A549 (cell line): Measurements from ENCODE around the gene SAMM50.

Experiments
- BHLHE40 ChIP-seq: IDR thresholded peaks from 2 replicates; pipeline ENCODE4 v1.6.1; 2012; ENCODE audit warnings: low read depth, low read length, inconsistent platforms
- CBX2 ChIP-seq: fragments of 200-600 bp; sonication (generic); IDR thresholded peaks from 2 replicates; pipeline ENCODE4 v1.6.1; 2016; ENCODE audit warnings: low read depth, mild to moderate bottlenecking, borderline replicate concordance
- CTCF ChIP-seq: fragments of >200 bp; sonication (Bioruptor Twin); formaldehyde crosslinking; IDR thresholded peaks from 3 replicates; pipeline ENCODE4 v1.5.1; 2016
- EP300 ChIP-seq, 2 experiments: fragments of >200 bp; sonication (Bioruptor Twin); formaldehyde crosslinking; IDR thresholded peaks; 2 replicates in 1 of 2; 3 replicates in 1 of 2; pipeline ENCODE4 v1.6.1; 2016 to 2017
- GATA3 ChIP-seq: IDR thresholded peaks from 2 replicates; pipeline ENCODE4 v1.6.1; 2012; ENCODE audit warnings: borderline replicate concordance
- HOXB5 ChIP-seq: fragments of 250-450 bp; sonication (Bioruptor Pico); IDR thresholded peaks from 2 replicates; pipeline ENCODE4 v1.5.0; 2020; ENCODE audit warnings: mild to moderate bottlenecking, moderate library complexity
- PHF8 ChIP-seq: fragments of 200-600 bp; sonication (generic); IDR thresholded peaks from 2 replicates; pipeline ENCODE4 v1.6.1; 2016; ENCODE audit warnings: low read depth, mild to moderate bottlenecking, antibody characterized with exemption, moderate library complexity, borderline replicate concordance
- POLR2A ChIP-seq: IDR thresholded peaks from 2 replicates; pipeline ENCODE4 v1.6.1; 2012; ENCODE audit warnings: mild to moderate bottlenecking, low read length
- RCOR1 ChIP-seq: fragments of 150-350 bp; IDR thresholded peaks from 2 replicates; pipeline ENCODE4 v1.6.1; 2014; ENCODE audit warnings: antibody characterized with exemption, low read length, low read depth
- RNF2 ChIP-seq: fragments of 200-600 bp; sonication (generic); IDR thresholded peaks from 2 replicates; pipeline ENCODE4 v1.6.1; 2016; ENCODE audit warnings: low read depth, mild to moderate bottlenecking, antibody characterized with exemption, moderate library complexity, borderline replicate concordance
- ZC3H11A ChIP-seq: fragments of 450-650 bp; IDR thresholded peaks from 2 replicates; pipeline ENCODE4 v1.6.1; 2014; ENCODE audit warnings: antibody characterized with exemption, mild to moderate bottlenecking
- TF ChIP-seq, protein P1 (sequence below): fragments of 150-350 bp; IDR thresholded peaks from 2 replicates; pipeline ENCODE4 v1.6.1; 2014; ENCODE audit warnings: low read depth, mild to moderate bottlenecking, low read length

GRCh38 chr22:43928468-43928867, 26.8 kb upstream of the SAMM50 start:
- TF ChIP-seq CTCF (no peak), BHLHE40 (no peak), RNF2 (no peak), GATA3 (no peak), POLR2A (no peak), ZC3H11A (no peak), HOXB5 (CRISPR knock-in tag) (no peak), EP300 (IDR thresholded peaks at IDR 0.05) (no peak), CBX2 (no peak), PHF8 (no peak), RCOR1 (no peak)
- TF ChIP-seq, protein P1, sequence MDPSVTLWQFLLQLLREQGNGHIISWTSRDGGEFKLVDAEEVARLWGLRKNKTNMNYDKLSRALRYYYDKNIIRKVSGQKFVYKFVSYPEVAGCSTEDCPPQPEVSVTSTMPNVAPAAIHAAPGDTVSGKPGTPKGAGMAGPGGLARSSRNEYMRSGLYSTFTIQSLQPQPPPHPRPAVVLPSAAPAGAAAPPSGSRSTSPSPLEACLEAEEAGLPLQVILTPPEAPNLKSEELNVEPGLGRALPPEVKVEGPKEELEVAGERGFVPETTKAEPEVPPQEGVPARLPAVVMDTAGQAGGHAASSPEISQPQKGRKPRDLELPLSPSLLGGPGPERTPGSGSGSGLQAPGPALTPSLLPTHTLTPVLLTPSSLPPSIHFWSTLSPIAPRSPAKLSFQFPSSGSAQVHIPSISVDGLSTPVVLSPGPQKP = no peak
